CD4-positive, CD25-positive, alpha-beta regulatory T cell (primary cell): ENCODE data around the gene ZNF148. TPM values are rescaled to one million over a fixed set of nuclear protein-coding genes. Genes with fewer than 3 reads are reported as not detected.

Experiments
- ATAC-seq, 2 donors: fragments of 150-1000 bp; cut with Tn5 transposase; one replicate each; pipeline ENCODE4 v1.10.0; 2021; ENCODE audit warnings: low read depth in 2 of 2, moderate number of reproducible peaks in 2 of 2, moderate library complexity in 1 of 2
- DNase-seq, 3 donors: peaks; one replicate each; pipeline versions ENCODE4 v3.0.0 to v3.0.0-alpha.2; 2012 to 2022; ENCODE audit warnings: mixed read lengths in 1 of 3
- H3K27ac ChIP-seq: one replicate; pipeline ENCODE4 v1.7.0; 2013; ENCODE audit warnings: mild to moderate bottlenecking, low read length; ENCODE audit not compliant: insufficient read depth, poor library complexity, severe bottlenecking
- H3K27me3 ChIP-seq: one replicate; pipeline ENCODE4 v1.7.0; 2013; ENCODE audit warnings: low read length; ENCODE audit not compliant: control insufficient read depth, insufficient read depth
- H3K36me3 ChIP-seq: one replicate; pipeline ENCODE4 v1.7.0; 2013; ENCODE audit warnings: mild to moderate bottlenecking, low read length, moderate library complexity; ENCODE audit not compliant: control insufficient read depth, insufficient read depth
- H3K4me1 ChIP-seq: 2 replicates; pipeline ENCODE4 v1.7.0; 2013; ENCODE audit warnings: mild to moderate bottlenecking, low read length; ENCODE audit not compliant: insufficient read depth, control insufficient read depth, poor library complexity, severe bottlenecking
- H3K4me3 ChIP-seq: one replicate; pipeline ENCODE4 v1.7.0; 2013; ENCODE audit warnings: low read depth, mild to moderate bottlenecking, low read length, moderate library complexity
- H3K9me3 ChIP-seq, 2 experiments: 1 replicate in 1 of 2; 2 replicates in 1 of 2; pipeline ENCODE4 v1.7.0; 2013; ENCODE audit warnings: low read length in 2 of 2, mild to moderate bottlenecking in 1 of 2, moderate library complexity in 1 of 2; ENCODE audit not compliant: control insufficient read depth in 2 of 2
- H3K27ac Mint-ChIP-seq, 3 donors: one replicate each; pipeline ENCODE4 v1.8.0; 2020 to 2022; ENCODE audit warnings: mild to moderate bottlenecking in 3 of 3, mixed read lengths in 3 of 3, moderate library complexity in 2 of 3
- H3K27me3 Mint-ChIP-seq: one replicate; pipeline ENCODE4 v1.8.0; 2022; ENCODE audit warnings: mild to moderate bottlenecking, mixed read lengths
- H3K36me3 Mint-ChIP-seq: one replicate; pipeline ENCODE4 v1.8.0; 2020; ENCODE audit warnings: mixed read lengths
- H3K4me1 Mint-ChIP-seq, 4 donors: one replicate each; pipeline ENCODE4 v1.8.0; 2020 to 2022; ENCODE audit warnings: mixed read lengths in 4 of 4, mild to moderate bottlenecking in 1 of 4
- H3K4me3 Mint-ChIP-seq, 4 donors: one replicate each; pipeline ENCODE4 v1.8.0; 2020 to 2022; ENCODE audit warnings: mild to moderate bottlenecking in 4 of 4, mixed read lengths in 4 of 4, moderate library complexity in 3 of 4
- H3K9me3 Mint-ChIP-seq, 7 donors: one replicate each; pipeline ENCODE4 v1.8.0; 2020 to 2022; ENCODE audit warnings: mixed read lengths in 7 of 7, mild to moderate bottlenecking in 3 of 7, moderate library complexity in 2 of 7
- polyA plus RNA-seq, 4 donors: library from polyadenylated mRNA; unstranded; fragments of 300-500 nt; fragmentation: Illumina TruSeq; gene quantifications; one replicate each; pipeline ENCODE4 v1.2.3, GENCODE V29; 2021
- total RNA-seq: library from RNA; stranded (reverse); gene quantifications from one replicate; pipeline ENCODE4 v1.2.3, GENCODE V29; 2022

Gene ZNF148
- total and polyA plus RNA-seq, 5 donors from 2014 or later, result 50.6 to 75.0 (median 63.8) TPM

- Histone ChIP-seq H3K9me3 (no peaks in the 10 kb centered on the region), H3K4me1 (peaks cover 9% of the 10 kb centered on the region), H3K27ac (no peak overlapping the region), H3K4me3 (no peak overlapping the region), H3K27me3 (peaks cover 37% of the 10 kb centered on the region), H3K36me3 (no peaks in the 10 kb centered on the region)
- DNase-seq (no peak), ATAC-seq (no peak)
- Mint-ChIP-seq H3K27ac (no peak overlapping the region), H3K36me3 (no peaks in the 10 kb centered on the region), H3K4me1 (peaks cover 3 to 18% (median 8%) of the 10 kb centered on the region in 4 donors), H3K4me3 (peak overlapping the region in 1 of 4 donors; percentile 81), H3K9me3 (peaks cover 0 to 5% (median 0%) of the 10 kb centered on the region in 7 donors), H3K27me3 (peaks cover 59% of the 10 kb centered on the region)
These were observed 163.5 kb downstream of the ZNF148 start for GRCh38 chr3:125211523-125212090.

DNA sequence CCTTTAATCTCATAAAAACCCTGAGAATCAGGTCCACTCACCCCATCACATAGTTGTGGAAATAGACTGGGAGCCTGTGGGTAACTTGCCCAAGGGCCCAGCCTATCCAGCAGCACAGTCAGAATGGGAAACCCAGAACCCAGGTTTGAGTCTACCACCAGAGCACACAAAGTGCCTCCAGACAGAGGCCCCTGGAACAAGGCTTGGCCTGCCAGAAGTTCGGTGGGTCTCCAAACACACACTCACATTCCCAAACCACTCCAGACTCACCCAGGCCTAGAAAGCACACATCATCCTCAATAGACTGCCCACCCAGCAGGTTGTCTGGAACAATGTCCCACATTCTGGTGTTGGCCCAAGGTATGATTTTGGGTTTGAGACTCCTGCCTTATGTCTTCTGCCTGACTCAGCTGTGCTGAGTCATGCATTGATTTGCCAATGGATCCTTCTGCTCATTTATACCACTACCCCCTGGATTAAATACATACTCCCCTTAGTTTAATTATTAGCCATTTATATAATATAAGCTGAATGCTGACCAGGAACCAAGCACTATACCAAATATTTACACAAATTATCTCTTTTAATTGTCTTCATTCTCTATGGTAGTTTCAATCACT lies 167.1 kb downstream of the ZNF148 start:
- Mint-ChIP-seq H3K36me3 (no peaks in the 10 kb centered on the region), H3K27ac (peak overlapping the region in 1 of 3 donors; percentile 16), H3K4me1 (peaks cover 0 to 7% (median 0%) of the 10 kb centered on the region in 4 donors), H3K9me3 (peaks cover 0 to 2% (median 0%) of the 10 kb centered on the region in 7 donors), H3K27me3 (peaks cover 45% of the 10 kb centered on the region), H3K4me3 (no peak overlapping the region)
- Histone ChIP-seq H3K36me3 (no peaks in the 10 kb centered on the region), H3K27me3 (peaks cover 23% of the 10 kb centered on the region), H3K4me1 (peaks cover 9% of the 10 kb centered on the region), H3K27ac (no peak overlapping the region), H3K9me3 (no peaks in the 10 kb centered on the region), H3K4me3 (no peak overlapping the region)
- DNase-seq, result no peak
- ATAC-seq, result no peak

DNA sequence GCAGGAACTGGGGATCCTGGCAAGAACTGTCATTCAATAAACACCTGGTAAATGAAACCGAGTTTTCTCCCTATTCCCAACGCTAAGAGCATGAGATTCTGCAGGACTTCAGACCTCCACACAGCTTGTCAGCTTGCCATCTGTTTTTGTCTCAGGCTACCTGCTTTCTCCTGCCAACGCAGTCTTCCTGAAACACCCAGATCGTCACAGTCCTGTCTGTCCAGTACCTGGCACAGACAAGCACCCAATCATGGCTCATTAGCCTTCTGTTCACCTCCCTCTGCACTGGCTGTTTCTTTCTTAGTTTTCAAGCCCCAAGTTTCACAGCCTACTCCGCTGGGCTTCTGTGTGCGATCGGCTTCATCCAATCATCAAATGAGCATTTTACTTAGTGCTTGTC lies 167.6 kb downstream of the ZNF148 start:
- Histone ChIP-seq H3K4me3 (no peak overlapping the region), H3K9me3 (no peaks in the 10 kb centered on the region), H3K27me3 (peaks cover 22% of the 10 kb centered on the region), H3K36me3 (no peaks in the 10 kb centered on the region), H3K27ac (no peak overlapping the region), H3K4me1 (peaks cover 6% of the 10 kb centered on the region)
- Mint-ChIP-seq H3K27me3 (peaks cover 46% of the 10 kb centered on the region), H3K27ac (peak overlapping the region in 1 of 3 donors; percentile 16), H3K9me3 (peaks cover 0 to 2% (median 0%) of the 10 kb centered on the region in 7 donors), H3K36me3 (no peaks in the 10 kb centered on the region), H3K4me3 (no peak overlapping the region), H3K4me1 (peaks cover 0 to 6% (median 0%) of the 10 kb centered on the region in 4 donors)
- ATAC-seq (no peak), DNase-seq (no peak)

DNA sequence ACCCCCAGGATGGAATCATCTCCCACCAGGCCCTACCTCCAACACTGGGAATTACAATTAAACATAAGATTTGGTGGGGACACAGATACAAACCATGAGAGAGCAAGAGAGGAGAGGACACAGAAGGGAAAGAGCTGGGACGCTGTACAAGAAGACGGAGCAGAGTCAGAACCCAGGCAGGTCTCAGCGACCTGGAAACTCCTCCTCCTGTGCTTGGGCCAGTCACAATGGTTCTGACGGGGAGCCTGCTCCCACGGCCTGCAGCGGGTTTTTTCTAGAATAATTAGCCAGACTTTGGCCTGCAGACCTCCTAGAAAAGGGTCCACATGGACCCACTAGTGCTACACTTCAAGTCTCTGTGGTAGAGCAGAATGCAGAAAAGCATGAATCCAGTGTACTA lies 168.2 kb downstream of the ZNF148 start:
- Mint-ChIP-seq H3K9me3 (peaks cover 0 to 6% (median 0%) of the 10 kb centered on the region in 7 donors), H3K36me3 (no peaks in the 10 kb centered on the region), H3K27ac (no peak overlapping the region), H3K4me1 (peaks cover 0 to 5% (median 0%) of the 10 kb centered on the region in 4 donors), H3K4me3 (no peak overlapping the region), H3K27me3 (peaks cover 43% of the 10 kb centered on the region)
- H3K4me1 ChIP-seq, result no peaks in the 10 kb centered on the region
- H3K27ac ChIP-seq, result no peak overlapping the region
- ATAC-seq, result no peak
- no peak for DNase-seq
- no peaks in the 10 kb centered on the region for H3K36me3 ChIP-seq
- peaks cover 22% of the 10 kb centered on the region for H3K27me3 ChIP-seq
- no peak overlapping the region for H3K4me3 ChIP-seq
- H3K9me3 ChIP-seq, result no peaks in the 10 kb centered on the region

DNA sequence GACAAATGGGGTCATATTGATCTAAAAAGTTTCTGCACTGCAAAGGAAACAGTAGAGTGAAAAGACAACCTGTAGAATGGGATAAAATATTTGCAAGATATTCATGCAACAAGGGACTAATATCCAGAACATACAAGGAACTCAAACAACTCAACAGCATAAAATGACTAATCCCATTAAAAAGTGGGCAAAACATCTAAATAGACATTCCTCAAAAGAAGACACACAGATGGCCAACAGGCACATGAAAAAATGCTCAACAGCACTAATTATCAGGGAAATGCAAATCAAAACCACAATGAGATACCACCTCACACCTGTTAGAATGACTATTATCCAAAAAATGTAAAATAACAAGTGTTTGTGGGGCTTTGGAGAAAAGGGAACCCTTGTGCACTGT lies 171.4 kb downstream of the ZNF148 start:
- Mint-ChIP-seq H3K4me3 (no peak overlapping the region), H3K27me3 (peaks cover 24% of the 10 kb centered on the region), H3K36me3 (no peaks in the 10 kb centered on the region), H3K27ac (no peak overlapping the region), H3K9me3 (peaks cover 0 to 6% (median 0%) of the 10 kb centered on the region in 7 donors), H3K4me1 (no peaks in the 10 kb centered on the region)
- ATAC-seq, result no peak
- H3K27ac ChIP-seq, result no peak overlapping the region
- H3K4me1 ChIP-seq, result no peaks in the 10 kb centered on the region
- H3K4me3 ChIP-seq, result no peak overlapping the region
- no peak for DNase-seq
- H3K36me3 ChIP-seq, result no peaks in the 10 kb centered on the region
- peaks cover 2% of the 10 kb centered on the region for H3K27me3 ChIP-seq
- H3K9me3 ChIP-seq, result no peaks in the 10 kb centered on the region

- Mint-ChIP-seq H3K36me3 (no peaks in the 10 kb centered on the region), H3K27me3 (peaks cover 19% of the 10 kb centered on the region), H3K4me1 (no peaks in the 10 kb centered on the region), H3K27ac (no peak overlapping the region), H3K9me3 (peaks cover 0 to 6% (median 0%) of the 10 kb centered on the region in 7 donors), H3K4me3 (no peak overlapping the region)
- peaks cover 2% of the 10 kb centered on the region for H3K27me3 ChIP-seq
- H3K4me3 ChIP-seq, result no peak overlapping the region
- no peak for ATAC-seq
- peak in 1 of 3 donors; percentile 54 for DNase-seq
- no peak overlapping the region for H3K27ac ChIP-seq
- no peaks in the 10 kb centered on the region for H3K36me3 ChIP-seq
- H3K9me3 ChIP-seq, result no peaks in the 10 kb centered on the region
- no peaks in the 10 kb centered on the region for H3K4me1 ChIP-seq
These were observed 172.9 kb downstream of the ZNF148 start for GRCh38 chr3:125202197-125202596.

DNA sequence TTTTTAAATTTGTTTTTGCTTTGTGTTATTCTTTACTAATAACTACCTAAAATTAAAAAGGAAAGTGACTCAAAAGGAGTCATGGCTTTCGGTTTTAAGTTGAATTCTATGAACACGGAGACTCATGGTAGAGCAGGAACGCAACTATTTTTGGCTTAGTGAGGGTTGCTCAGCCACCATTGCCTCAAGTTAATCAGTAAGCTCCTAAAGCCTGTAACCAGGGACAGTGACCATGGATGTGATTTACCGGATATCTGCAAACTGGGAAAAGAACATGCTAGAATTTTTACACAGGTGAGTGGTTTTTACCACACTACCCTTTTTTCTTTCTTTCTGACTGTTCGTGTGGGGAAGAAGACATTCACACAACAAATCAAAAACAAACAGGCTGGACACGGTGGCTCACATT lies 174.4 kb downstream of the ZNF148 start:
- Mint-ChIP-seq H3K36me3 (no peaks in the 10 kb centered on the region), H3K9me3 (peaks cover 0 to 6% (median 0%) of the 10 kb centered on the region in 7 donors), H3K4me1 (no peaks in the 10 kb centered on the region), H3K27ac (no peak overlapping the region), H3K27me3 (peaks cover 19% of the 10 kb centered on the region), H3K4me3 (no peak overlapping the region)
- Histone ChIP-seq H3K27me3 (peaks cover 2% of the 10 kb centered on the region), H3K4me1 (no peaks in the 10 kb centered on the region), H3K4me3 (no peak overlapping the region), H3K9me3 (no peaks in the 10 kb centered on the region), H3K27ac (no peak overlapping the region), H3K36me3 (no peaks in the 10 kb centered on the region)
- ATAC-seq (no peak), DNase-seq (no peak)
